ENCODE results near the gene MAPT. TPM values are rescaled to one million over a fixed set of nuclear protein-coding genes. Genes with fewer than 3 reads are reported as not detected.

The MAPT gene
- total and polyA plus RNA-seq, 2 of the 13 experiments (the other 11 are each of a cell fraction or from before 2014, with no cell fraction given): 2.1 to 2.8 TPM

DNA sequence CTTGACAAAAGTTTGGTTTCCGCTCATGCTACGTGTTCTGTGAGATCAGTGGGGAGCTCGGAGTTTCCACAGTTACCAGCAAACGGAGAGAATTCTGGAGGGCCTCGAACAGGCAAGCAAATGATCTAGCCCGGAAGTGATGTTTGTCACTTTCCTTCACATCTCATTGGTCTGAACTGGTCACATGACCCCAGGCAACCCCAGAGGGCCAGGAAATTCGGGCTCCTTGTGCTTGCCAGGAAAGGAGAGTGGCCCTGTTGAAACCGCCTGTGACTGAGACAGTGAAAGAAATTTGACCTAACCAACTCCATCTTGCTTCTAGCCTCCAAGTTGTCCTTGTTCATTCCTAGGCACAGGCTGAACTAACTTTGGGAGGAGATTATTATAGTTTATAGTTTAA, 26.7 kb upstream of the MAPT start (continued):
- TF ChIP-seq, protein P1, sequence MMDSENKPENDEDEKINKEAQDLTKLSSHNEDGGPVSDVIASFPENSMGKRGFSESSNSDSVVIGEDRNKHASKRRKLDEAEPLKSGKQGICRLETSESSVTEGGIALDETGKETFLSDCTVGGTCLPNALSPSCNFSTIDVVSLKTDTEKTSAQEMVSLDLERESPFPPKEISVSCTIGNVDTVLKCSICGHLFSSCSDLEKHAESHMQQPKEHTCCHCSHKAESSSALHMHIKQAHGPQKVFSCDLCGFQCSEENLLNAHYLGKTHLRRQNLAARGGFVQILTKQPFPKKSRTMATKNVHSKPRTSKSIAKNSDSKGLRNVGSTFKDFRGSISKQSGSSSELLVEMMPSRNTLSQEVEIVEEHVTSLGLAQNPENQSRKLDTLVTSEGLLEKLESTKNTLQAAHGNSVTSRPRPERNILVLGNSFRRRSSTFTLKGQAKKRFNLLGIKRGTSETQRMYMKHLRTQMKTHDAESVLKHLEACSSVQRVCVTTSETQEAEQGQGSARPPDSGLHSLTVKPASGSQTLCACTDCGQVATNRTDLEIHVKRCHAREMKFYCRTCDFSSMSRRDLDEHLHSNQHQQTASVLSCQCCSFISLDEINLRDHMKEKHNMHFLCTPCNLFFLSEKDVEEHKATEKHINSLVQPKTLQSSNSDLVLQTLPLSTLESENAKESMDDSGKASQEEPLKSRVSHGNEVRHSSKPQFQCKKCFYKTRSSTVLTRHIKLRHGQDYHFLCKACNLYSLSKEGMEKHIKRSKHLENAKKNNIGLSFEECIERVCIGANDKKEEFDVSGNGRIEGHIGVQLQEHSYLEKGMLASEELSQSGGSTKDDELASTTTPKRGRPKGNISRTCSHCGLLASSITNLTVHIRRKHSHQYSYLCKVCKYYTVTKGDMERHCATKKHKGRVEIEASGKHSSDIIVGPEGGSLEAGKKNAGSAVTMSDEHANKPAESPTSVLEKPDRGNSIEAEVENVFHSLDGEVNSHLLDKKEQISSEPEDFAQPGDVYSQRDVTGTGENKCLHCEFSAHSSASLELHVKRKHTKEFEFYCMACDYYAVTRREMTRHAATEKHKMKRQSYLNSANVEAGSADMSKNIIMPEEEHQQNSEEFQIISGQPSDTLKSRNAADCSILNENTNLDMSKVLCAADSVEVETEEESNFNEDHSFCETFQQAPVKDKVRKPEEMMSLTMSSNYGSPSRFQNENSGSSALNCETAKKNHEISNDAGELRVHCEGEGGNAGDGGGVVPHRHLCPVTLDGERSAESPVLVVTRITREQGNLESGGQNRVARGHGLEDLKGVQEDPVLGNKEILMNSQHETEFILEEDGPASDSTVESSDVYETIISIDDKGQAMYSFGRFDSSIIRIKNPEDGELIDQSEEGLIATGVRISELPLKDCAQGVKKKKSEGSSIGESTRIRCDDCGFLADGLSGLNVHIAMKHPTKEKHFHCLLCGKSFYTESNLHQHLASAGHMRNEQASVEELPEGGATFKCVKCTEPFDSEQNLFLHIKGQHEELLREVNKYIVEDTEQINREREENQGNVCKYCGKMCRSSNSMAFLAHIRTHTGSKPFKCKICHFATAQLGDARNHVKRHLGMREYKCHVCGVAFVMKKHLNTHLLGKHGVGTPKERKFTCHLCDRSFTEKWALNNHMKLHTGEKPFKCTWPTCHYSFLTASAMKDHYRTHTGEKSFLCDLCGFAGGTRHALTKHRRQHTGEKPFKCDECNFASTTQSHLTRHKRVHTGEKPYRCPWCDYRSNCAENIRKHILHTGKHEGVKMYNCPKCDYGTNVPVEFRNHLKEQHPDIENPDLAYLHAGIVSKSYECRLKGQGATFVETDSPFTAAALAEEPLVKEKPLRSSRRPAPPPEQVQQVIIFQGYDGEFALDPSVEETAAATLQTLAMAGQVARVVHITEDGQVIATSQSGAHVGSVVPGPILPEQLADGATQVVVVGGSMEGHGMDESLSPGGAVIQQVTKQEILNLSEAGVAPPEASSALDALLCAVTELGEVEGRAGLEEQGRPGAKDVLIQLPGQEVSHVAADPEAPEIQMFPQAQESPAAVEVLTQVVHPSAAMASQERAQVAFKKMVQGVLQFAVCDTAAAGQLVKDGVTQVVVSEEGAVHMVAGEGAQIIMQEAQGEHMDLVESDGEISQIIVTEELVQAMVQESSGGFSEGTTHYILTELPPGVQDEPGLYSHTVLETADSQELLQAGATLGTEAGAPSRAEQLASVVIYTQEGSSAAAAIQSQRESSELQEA (CRISPR knock-in tag; IDR thresholded peaks at IDR 0.05; ENCODE audit: not compliant biosample characterization): no peak
- TF ChIP-seq, protein P2, sequence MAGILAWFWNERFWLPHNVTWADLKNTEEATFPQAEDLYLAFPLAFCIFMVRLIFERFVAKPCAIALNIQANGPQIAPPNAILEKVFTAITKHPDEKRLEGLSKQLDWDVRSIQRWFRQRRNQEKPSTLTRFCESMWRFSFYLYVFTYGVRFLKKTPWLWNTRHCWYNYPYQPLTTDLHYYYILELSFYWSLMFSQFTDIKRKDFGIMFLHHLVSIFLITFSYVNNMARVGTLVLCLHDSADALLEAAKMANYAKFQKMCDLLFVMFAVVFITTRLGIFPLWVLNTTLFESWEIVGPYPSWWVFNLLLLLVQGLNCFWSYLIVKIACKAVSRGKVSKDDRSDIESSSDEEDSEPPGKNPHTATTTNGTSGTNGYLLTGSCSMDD (CRISPR knock-in tag; IDR thresholded peaks at IDR 0.05): no peak
- TF ChIP-seq FOXP1 (IDR thresholded peaks at IDR 0.05) (no peak), FOXP1 (CRISPR knock-in tag; IDR thresholded peaks at IDR 0.05) (no peak), ZBTB7B (CRISPR knock-in tag; IDR thresholded peaks at IDR 0.05) (no peak)
- TF ChIP-seq, protein P3, sequence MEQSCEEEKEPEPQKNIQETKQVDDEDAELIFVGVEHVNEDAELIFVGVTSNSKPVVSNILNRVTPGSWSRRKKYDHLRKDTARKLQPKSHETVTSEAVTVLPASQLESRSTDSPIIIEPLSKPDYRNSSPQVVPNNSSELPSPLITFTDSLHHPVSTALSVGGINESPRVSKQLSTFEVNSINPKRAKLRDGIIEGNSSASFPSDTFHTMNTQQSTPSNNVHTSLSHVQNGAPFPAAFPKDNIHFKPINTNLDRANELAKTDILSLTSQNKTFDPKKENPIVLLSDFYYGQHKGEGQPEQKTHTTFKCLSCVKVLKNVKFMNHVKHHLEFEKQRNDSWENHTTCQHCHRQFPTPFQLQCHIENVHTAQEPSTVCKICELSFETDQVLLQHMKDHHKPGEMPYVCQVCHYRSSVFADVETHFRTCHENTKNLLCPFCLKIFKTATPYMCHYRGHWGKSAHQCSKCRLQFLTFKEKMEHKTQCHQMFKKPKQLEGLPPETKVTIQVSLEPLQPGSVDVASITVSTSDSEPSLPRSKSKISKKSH (CRISPR knock-in tag; IDR thresholded peaks at IDR 0.05; ENCODE audit: borderline replicate concordance): no peak
- TF ChIP-seq, protein P4, sequence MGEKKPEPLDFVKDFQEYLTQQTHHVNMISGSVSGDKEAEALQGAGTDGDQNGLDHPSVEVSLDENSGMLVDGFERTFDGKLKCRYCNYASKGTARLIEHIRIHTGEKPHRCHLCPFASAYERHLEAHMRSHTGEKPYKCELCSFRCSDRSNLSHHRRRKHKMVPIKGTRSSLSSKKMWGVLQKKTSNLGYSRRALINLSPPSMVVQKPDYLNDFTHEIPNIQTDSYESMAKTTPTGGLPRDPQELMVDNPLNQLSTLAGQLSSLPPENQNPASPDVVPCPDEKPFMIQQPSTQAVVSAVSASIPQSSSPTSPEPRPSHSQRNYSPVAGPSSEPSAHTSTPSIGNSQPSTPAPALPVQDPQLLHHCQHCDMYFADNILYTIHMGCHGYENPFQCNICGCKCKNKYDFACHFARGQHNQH (CRISPR knock-in tag; IDR thresholded peaks at IDR 0.05): no peak
- TF ChIP-seq, protein P5, sequence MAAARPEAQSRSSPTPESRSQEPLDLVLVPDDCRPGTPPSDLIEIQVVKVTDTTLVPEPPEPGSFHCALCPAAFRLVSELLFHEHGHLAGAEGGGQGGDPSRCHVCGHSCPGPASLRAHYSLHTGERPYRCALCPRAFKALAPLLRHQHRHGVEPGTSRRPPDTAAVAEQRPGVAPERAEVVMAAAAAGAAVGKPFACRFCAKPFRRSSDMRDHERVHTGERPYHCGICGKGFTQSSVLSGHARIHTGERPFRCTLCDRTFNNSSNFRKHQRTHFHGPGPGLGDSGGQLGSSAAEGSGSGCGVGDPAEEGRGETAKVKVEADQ (CRISPR knock-in tag; IDR thresholded peaks at IDR 0.05; ENCODE audit: borderline replicate concordance): no peak
- TF ChIP-seq, protein P6, sequence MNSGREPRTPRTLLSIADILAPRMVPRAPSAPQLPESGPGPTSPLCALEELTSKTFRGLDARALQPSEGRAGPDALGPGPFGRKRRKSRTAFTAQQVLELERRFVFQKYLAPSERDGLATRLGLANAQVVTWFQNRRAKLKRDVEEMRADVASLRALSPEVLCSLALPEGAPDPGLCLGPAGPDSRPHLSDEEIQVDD (CRISPR knock-in tag; IDR thresholded peaks at IDR 0.05; ENCODE audit: borderline replicate concordance): no peak
- TF ChIP-seq, protein P7, sequence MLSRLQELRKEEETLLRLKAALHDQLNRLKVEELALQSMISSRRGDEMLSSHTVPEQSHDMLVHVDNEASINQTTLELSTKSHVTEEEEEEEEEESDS (CRISPR knock-in tag; IDR thresholded peaks at IDR 0.05; ENCODE audit: borderline replicate concordance): no peak

Measured in HepG2 (cell line).